CD4-positive, alpha-beta T cell treated with Interleukin-6 for 4 hours (primary cell): ENCODE results near the gene IL1RAPL2.
"Not testable (repeated sequence)": the region's sequence is repeated elsewhere in the genome, so short reads cannot be mapped to it uniquely, and the experiment has no call there.

Source experiments
- DNase-seq: peaks from one replicate; pipeline ENCODE4 v3.0.0-alpha.2; 2020; ENCODE audit warnings: mixed read lengths

IL1RAPL2 gene

GRCh38 chrX:105038672-105039328 is 472.8 kb downstream of the IL1RAPL2 start:
- no peak for DNase-seq

- DNase-seq = no peak
Measured at GRCh38 chrX:105050921-105051320, 484.9 kb downstream of the IL1RAPL2 start.

- no peak for DNase-seq
Measured at GRCh38 chrX:105051364-105051763, 485.4 kb downstream of the IL1RAPL2 start.

GRCh38 chrX:105052926-105053325 is 486.9 kb downstream of the IL1RAPL2 start:
- no peak for DNase-seq

GRCh38 chrX:105063743-105064142 is 497.7 kb downstream of the IL1RAPL2 start:
- no peak for DNase-seq

DNA sequence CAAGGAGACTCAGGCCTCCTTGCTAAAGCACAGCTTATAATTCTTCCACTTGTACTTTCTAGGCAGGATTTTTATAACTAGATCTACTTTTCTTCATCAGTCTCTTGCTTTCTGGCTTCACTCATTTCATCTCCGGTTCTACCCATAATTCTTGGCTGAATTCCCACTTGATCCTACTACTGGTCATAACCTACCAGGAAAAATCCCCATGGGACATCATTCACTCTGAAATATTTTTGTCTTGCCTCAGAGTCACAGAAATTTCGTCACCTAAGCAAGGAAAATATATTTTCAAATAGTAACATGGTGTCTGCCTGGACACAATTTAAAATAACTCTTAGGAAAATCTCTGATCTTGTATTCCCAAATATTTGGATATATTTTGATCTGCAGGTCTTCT is 532.2 kb downstream of the IL1RAPL2 start:
- DNase-seq = no peak

DNA sequence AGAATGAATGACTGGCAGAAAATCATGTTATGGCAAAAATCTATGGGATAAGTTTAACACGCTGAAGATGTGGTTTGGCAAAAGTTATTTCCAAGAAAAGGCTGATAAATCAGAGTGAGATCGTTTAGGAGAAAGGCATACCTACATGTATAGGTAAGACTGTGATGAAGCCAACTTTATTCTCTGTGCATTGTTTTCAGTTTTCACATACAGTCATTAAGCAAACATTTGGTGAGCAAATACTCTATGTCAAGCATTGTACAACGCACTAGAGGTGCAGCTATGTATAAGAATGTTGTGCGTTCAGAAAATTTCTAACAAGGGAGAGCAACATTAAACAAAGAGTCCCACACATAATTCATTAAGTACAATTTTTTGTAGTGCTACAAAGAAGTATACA is 532.8 kb downstream of the IL1RAPL2 start:
- DNase-seq = no peak

DNA sequence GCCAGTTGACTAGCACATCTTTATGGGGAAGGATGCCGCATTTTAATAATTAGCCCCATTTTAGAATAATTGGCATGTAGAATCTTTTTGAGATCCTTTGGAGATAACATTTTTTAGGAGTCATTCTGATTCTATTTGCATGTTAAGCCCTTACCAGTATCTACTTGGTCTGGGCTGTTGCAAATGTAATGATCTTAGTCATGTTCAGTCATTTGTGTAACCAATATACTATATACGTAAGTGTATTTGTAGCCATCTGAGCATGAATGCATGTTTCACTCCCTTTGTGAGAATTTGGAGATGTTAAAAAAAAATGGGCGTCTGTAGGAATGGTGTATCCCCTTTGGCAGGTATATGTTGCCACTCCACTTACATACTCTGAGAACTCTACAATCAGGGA is 535.4 kb downstream of the IL1RAPL2 start:
- no peak for DNase-seq

GRCh38 chrX:105109936-105110335 is 543.9 kb downstream of the IL1RAPL2 start:
- DNase-seq = no peak

DNA sequence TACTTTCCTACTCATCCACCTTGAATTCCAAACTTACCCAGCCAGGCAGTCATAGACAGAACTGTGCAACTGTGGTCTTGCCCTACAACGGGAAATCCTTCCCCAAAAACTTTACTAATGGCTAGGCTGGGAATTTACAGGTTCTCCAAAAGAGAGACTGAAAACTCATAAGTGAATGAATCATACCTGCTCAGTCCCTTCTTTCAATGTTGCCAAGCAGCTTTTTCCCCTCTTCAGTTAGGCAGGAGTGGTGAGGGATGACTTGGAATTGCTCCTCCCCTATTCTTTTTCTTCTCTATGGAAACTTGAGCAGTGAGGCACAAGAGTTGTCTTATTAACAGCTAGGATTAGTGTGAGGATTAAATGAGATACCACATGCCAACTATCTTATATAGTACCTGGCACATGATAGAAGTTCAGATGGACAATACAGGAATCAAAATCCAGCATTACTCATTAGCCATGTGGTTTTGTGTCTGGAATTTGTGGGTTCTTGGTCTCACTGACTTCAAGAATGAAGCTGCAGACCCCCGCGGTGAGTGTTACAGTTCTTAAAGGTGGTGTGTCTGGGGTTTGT is 548.6 kb downstream of the IL1RAPL2 start:
- DNase-seq = no peak

DNA sequence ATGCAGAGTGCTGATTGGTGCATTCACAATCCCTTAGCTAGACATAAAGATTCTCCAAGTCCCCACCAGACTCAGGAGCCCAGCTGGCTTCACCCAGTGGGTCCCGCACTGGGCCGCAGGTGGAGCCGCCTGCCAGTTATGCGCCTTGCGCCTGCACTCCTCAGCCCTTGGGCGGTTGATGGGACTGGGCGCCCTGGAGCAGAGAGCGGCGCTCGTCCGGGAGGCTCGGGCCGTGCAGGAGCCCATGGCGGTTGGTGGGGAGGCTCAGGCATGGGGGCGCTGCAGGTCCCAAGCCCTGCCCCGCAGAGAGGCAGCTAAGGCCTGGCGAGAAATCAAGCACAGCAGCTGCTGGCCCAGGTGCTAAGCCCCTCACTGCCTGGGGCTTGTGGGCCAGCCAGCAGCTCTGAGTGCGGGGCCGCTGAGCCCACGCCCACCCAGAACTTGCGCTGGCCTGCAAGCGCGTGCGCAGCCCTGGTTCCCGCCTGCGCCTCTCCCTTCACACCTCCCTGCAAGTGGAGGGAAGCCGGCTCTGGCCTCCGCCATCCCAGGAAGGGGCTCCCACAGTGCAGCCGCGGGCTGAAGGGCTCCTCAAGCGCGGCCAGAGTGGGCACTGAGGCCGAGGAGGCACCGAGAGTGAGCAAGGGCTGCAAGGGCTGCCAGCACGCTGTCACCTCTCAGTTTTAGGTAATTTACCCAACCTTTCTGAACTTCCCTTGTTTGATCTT is 549.8 kb downstream of the IL1RAPL2 start:
- not testable (repeated sequence) for DNase-seq

DNA sequence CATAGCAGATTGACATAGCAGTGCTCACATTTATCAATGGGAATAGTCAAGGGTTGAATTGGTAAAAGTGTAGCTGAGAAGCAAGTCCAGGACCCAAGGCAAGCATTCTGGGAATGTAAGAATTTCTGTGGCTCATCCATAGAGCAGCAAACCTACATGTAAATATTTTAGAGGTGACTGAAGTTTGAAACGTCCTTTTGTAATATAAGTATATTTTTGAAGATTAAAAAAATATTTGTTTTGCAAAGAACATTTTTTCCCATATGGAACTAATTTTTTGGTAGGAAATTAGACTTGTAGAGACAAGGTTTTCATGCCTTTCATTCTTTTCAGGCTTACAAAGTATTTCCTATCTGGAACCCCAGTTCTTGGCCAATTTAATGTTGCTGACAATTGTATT is 550.5 kb downstream of the IL1RAPL2 start:
- no peak for DNase-seq

- DNase-seq = no peak
Measured at GRCh38 chrX:105117621-105118020, 551.6 kb downstream of the IL1RAPL2 start.

DNA sequence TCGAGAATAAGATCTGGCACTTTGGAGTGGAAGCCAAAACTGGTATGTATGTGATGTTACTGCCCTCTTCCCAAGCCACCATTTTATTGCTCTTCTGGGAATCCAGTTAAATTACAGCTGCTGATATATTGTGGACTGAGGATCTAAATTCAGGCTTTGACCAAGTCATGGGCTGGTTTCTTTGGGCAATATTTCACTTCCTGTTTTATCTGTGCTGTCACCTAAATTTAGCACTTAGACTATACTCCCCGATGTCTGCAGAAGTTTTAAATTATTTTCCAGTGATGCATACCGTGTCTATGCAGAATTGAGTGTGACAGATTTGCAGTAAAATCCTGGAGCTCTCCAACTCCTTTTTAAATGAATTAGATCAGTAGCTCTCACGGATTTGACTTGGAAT is 554.5 kb downstream of the IL1RAPL2 start:
- no peak for DNase-seq

DNA sequence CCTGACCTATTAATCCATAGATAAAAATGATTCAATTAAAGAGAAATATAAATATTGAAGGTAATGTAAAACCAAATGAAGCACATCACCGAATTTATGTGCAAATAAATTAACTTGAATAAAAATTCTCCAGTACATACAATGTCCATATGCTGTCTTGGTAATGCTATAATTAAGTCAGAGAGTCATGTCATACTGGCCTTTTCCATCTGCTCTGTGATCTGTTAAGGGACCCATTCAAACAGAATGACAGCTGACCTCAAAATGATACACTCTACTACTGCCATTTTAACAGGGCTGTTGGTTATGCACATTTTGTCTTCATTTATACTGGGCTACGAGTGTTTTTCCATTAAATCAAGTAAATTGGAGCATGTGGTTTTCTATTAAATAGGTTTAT is 555.2 kb downstream of the IL1RAPL2 start:
- DNase-seq = no peak

DNA sequence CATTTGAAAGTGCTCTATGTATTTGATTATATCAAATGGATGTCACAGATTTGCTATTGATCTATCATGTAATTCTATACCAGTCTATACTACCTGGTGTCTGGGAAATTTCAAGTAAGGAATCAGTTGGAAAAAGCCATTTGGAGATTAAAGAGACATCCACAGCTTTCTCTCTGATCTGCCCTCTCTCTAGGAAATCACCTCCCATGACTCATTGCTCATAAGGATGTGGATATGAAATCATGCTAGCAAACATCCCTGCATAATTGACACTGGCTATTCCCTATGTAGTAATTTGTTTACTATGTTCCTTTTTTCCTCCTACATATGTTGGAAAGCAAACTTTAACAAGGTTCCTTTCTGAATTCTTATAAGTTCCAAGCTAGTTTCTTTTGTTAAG is 560.2 kb downstream of the IL1RAPL2 start:
- DNase-seq = no peak

- DNase-seq = no peak
Measured at GRCh38 chrX:105134273-105134672, 568.3 kb downstream of the IL1RAPL2 start.

DNA sequence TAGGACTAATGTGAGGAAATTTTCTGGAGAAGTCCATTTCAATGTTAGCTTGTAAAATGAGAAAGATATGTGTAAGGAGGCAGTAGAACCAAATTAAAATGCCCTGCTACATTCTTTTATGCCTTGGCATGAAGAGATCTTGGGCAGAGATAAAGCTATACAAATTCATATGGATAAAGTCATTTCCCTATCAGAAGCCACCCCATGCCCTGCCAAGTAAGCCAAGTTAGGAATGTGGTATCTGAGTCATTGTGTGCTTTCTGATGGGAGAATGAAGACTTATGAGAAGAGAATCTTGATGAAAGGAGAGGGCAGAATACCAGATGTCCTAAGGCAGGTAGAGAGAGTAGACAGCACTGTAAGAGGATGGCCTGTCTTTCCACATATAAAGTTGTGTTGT is 570.8 kb downstream of the IL1RAPL2 start:
- DNase-seq = no peak

GRCh38 chrX:105150036-105150435 is 584.0 kb downstream of the IL1RAPL2 start:
- no peak for DNase-seq

- no peak for DNase-seq
Measured at GRCh38 chrX:105150557-105150956, 584.6 kb downstream of the IL1RAPL2 start.

DNA sequence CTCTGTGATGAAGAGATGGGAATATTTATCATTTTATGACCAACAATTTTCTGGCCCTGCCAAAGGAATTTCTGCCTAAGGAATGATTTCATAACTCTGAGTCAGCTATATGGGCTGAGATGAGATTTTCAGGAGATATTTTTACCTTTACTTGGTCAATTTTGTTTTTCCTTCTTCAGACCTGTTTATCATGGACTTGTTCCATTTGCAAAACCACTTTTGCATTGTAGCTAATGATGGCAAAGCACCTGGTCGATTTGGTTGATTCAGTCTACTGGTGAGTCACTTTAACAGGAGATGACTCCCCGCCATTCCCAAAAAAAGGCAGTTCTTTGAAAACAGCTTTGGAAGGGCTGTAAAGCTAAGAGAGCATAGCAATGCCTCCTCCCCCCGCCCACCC is 601.2 kb downstream of the IL1RAPL2 start:
- no peak for DNase-seq

- DNase-seq = no peak
Measured at GRCh38 chrX:105168577-105168976, 602.6 kb downstream of the IL1RAPL2 start.

- no peak for DNase-seq
Measured at GRCh38 chrX:105173071-105173470, 607.1 kb downstream of the IL1RAPL2 start.

GRCh38 chrX:105179644-105180043 is 613.6 kb downstream of the IL1RAPL2 start:
- no peak for DNase-seq
